Measurements from ENCODE around the gene SPRED2.
A peak's percentile ranks its signal among the peaks of the same experiment; 100 is the strongest.

Gene SPRED2

GRCh38 chr2:65383541-65384488, 48.6 kb downstream of the SPRED2 start:
- no peak for DNase-seq

GRCh38 chr2:65382776-65383357, 49.5 kb downstream of the SPRED2 start:
- DNase-seq = peak; percentile 94

- no peak for DNase-seq
These were observed 50.1 kb downstream of the SPRED2 start for GRCh38 chr2:65382323-65382722.

- DNase-seq = no peak
These were observed 50.8 kb downstream of the SPRED2 start for GRCh38 chr2:65381607-65382051.

DNA sequence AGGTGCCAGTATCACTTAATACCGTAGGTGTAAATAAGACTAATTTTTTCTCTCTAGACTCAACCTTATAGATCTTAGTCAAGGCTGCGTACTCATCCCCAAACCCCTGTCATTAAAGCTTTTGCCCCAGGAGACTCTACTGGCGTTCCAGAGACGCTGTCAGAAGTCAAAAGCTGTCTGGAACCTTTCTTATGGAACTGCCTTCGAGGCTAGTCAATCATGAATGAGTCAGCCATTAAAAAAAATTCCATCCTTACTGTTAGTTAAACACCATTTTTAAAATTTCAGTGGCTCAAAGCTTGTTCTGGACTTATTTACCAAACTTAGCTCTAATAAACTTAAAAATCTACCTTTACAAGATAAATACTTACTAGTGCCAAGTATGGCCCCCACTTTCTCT, 52.1 kb downstream of the SPRED2 start:
- no peak for DNase-seq

GRCh38 chr2:65379721-65380171, 52.7 kb downstream of the SPRED2 start:
- no peak for DNase-seq

GRCh38 chr2:65379223-65379622, 53.2 kb downstream of the SPRED2 start:
- no peak for DNase-seq

GRCh38 chr2:65378290-65378689, 54.1 kb downstream of the SPRED2 start:
- DNase-seq = no peak

- DNase-seq = peak; percentile 38
These were observed 54.7 kb downstream of the SPRED2 start for GRCh38 chr2:65377556-65378192.

DNA sequence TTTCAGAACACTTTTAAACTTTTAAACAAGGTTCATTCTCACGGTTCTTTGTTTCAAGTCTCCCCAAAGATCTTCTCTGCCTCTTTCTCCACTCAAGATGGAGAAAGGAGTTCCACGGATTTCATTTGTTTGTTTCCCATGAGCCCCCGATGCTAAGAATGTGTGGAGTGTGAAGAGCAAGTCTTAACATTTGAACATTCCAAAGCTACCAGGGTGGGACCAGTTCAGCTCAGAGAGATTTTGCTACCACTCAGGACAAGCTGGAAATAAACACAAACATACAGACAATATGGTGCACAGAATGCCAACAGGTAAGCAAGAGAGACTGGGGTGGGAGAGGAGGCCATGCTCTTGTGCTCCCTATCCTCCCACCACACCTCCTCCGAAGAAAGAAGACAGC, 56.7 kb downstream of the SPRED2 start:
- no peak for DNase-seq

GRCh38 chr2:65374999-65375398, 57.4 kb downstream of the SPRED2 start:
- no peak for DNase-seq

DNA sequence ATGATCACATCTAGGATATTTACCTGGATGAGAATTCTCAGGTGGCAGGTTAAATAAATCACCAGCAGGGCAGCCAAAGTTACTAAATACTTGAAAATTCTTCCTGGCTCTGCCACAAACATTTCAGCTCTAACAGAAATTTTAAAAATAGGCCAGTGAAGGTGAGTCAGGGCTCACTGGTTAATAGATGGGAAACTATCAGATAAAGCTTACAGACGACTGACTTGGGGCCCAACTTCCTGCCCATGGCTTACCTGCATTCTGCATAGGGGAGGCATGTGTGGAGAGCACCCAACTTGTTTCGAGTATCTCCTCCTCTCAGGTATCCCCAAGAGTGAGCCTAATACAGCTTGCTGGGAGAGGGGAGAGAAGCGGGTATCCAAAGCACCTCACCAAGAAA, 57.8 kb downstream of the SPRED2 start:
- DNase-seq = no peak

GRCh38 chr2:65373365-65373918, 59.0 kb downstream of the SPRED2 start:
- no peak for DNase-seq

- DNase-seq = no peak
These were observed 59.8 kb downstream of the SPRED2 start for GRCh38 chr2:65372619-65373018.

DNA sequence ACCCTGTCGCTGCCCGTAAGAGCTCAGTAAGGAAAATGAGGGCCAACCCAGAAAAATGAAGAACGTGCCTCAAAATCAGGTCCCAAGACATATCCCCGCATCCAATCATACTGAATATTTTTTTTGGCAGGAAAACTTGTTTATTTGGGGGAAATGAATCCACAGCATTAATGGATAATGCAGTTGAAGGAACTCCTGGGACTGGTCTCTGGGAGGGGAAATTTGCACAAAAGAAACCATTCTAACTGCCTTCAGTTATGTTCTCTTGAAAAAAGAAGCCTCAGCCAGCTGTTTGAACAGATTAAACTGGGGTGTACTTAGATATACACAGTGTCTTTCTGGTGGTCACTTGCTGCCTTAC, 61.3 kb downstream of the SPRED2 start:
- no peak for DNase-seq

DNA sequence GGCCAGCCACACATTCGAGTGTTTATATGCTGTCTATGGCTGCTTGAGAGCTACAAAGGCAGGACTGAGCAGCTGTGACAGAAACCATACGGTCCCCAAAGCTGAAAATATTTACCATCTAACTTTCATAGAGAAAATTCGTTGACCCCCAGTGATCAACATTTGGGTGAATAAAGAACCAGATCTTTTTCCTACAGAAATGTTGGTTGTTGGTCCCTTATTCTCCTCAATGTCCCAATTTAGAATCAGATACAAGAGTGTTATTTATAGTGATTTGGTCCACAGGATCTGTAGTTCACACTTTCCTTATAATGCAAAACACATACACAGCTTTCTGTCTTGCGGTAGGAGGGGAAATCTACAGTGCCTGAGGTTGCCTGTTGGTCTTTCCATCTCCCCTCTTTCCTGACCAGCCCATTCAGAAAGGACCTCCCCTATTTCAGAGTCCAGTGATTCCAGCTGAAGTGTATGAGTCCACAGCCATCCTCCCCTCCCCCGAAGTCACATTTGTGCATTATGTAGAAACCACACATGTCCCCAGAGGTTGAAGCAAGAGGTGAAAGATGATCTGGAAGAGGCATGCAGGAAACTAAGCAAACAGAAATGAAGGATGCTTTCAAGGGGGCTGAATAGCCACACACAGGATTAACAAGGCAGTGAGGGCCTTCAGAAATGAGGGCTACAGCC, 61.9 kb downstream of the SPRED2 start:
- no peak for DNase-seq

- no peak for DNase-seq
These were observed 62.4 kb downstream of the SPRED2 start for GRCh38 chr2:65369980-65370379.

DNA sequence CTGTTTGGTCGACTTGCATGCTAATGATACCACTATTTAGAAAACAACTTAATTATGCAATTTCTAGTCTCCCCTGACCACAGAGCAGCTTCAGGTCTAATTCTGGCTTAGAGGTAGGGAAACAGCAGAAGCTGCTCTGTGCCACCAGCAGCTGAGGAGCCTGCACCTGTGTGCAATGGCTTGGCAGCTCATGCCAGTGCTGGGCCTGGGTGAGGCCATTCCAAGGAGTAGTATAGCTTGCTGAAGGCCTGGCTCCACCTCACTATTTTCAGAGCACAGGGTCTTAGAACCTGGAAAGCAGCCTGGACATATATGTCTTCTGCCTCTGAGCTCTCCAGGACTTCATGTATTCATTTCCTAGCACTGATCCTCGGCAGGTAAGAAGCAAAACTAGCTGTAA, 62.8 kb downstream of the SPRED2 start:
- DNase-seq = no peak

DNA sequence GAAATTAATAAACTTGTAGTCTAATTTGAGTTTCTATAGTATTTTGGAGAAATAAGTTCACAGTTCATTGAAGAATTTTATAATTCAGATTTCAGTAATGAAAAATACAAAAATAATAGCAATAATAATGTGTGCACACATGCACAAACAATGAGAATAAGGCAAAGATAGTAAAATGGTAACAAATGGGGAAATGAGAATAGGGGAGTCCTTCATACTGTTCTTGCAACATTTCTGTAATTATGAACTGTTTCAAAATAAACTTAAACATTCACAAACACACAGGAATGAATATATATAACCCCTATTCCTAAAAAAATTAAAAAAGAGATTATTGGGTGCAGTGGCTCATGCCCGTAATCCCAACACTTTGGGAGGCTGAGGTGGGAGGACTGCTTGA, 63.9 kb downstream of the SPRED2 start:
- DNase-seq = no peak

GRCh38 chr2:65367524-65367923, 64.9 kb downstream of the SPRED2 start:
- DNase-seq = no peak

DNA sequence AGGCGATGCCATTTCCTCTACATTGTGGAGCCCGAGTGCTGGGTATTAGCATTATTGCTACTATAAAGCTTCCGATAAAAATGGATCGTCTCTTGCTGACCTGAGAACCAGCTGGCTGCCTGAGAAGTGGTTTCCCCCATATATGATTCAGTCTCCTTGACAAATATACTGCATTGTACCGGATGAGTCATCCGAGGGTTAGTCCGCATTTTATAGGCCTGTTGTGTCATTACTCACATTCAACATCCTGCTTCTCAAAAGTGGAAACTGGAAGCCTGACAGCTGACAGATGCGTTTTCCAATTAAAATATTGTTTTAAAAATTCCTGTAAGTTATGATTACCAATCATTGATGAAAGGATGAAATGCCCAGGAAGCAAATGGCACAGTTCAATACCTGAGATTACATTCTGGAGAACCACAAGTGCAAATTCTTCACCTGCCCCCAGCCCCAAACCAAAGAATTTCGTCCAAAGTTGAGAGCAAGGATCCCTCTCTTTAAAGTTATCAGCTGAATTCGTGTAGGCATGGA, 65.7 kb downstream of the SPRED2 start:
- DNase-seq = peak; percentile 42

- DNase-seq = no peak
These were observed 67.2 kb downstream of the SPRED2 start for GRCh38 chr2:65364986-65365733.
